Right lobe of liver (tissue), 6 donors: ENCODE measurements around the gene IL21R. TPM values are rescaled to one million over a fixed set of nuclear protein-coding genes. Genes with fewer than 3 reads are reported as not detected.

Experiments used
- ATAC-seq, 4 donors: fragments of 200-7000 bp; cut with Tn5 transposase; one replicate each; pipeline ENCODE4 v1.9.1; 2020; ENCODE audit warnings: mild to moderate bottlenecking in 4 of 4, moderate library complexity in 4 of 4
- DNase-seq, 3 donors: peaks; one replicate each; pipeline ENCODE4 v3.0.0-alpha.2; 2020
- H3K27ac ChIP-seq, 3 donors: fragments of 200-600 bp; one replicate each; pipeline ENCODE4 v1.8.0; 2022
- H3K27me3 ChIP-seq, 2 donors: fragments of 200-600 bp; one replicate each; pipeline ENCODE4 v1.8.0; 2022
- H3K36me3 ChIP-seq, 4 donors: fragments of 200-600 bp; sonication (generic) in 1 of 4; one replicate each; pipeline versions ENCODE4 v1.5.1 to v1.8.0; 2017 to 2022; ENCODE audit warnings: control low read depth in 1 of 4
- H3K4me1 ChIP-seq, 4 donors: fragments of 200-600 bp; sonication (generic) in 1 of 4; one replicate each; pipeline versions ENCODE4 v1.5.1 to v1.8.0; 2017 to 2022; ENCODE audit warnings: control low read depth in 1 of 4
- H3K4me3 ChIP-seq, 3 donors: fragments of 200-600 bp; one replicate each; pipeline ENCODE4 v1.8.0; 2022
- H3K9me3 ChIP-seq, 4 donors: fragments of 200-600 bp; sonication (generic) in 1 of 4; one replicate each; pipeline versions ENCODE4 v1.5.1 to v1.8.0; 2017 to 2022; ENCODE audit warnings: control low read depth in 1 of 4
- CTCF ChIP-seq, 4 donors: fragments of 200-600 bp in 3 of 4; fragments of 450-650 bp in 1 of 4; IDR thresholded peaks; one replicate each; pipeline versions ENCODE4 v1.5.1 to v1.8.0; 2016 to 2022; ENCODE audit warnings: antibody characterized with exemption in 4 of 4, mild to moderate bottlenecking in 2 of 4
- POLR2A ChIP-seq: fragments of 450-650 bp; IDR thresholded peaks from one replicate; pipeline ENCODE4 v1.6.1; 2017; ENCODE audit warnings: antibody characterized with exemption, mild to moderate bottlenecking
- WGBS: methylation state at CpG from one replicate; pipeline ENCODE4 v1.1.6; 2018; ENCODE audit warnings: low coverage, low lambda C conversion rate; ENCODE audit not compliant: insufficient coverage; ENCODE audit errors: missing lambda C conversion rate; 5-methylcytosine and 5-hydroxymethylcytosine counted together
- intact Hi-C, 2 donors: fragments of 100-400 bp; cut with DNase I; formaldehyde crosslinking; loops; one replicate each; pipeline versions ENCODE4 v1.11.2 to v1.14.1; 2022
- total RNA-seq, 6 experiments: library from RNA; depleted of rRNA in 2 of 6; stranded (reverse); fragments of >200 nt in 2 of 6; fragmentation: NEBNext Ultra II Directional in 3 of 6; extraction: Animal tissue kit (Norgen Biotek cat#: 25700) in 3 of 6; gene quantifications; one replicate each; pipeline versions ENCODE4 v1.1.0 to v1.2.4, GENCODE V29; 2016 to 2023
- donor health status: DM: no; HTN: yes; CAD: no.
- donor health status: DM: no; HTN: no; CAD: no.
- donor health status: DM: no; HTN: no; CAD: no.
- donor health status: DM: no; HTN: yes; CAD: no.
- donor health status: DM: no; HTN: yes; CAD: no.

The IL21R gene
- total RNA-seq, 6 experiments from 2014 or later: 0.09 to 1.3 (median 0.31) TPM

GRCh38 chr16:27445502-27446175 lies 43.7 kb downstream of the IL21R start:
- no peaks in the 10 kb centered on the region for H3K4me1 ChIP-seq
- H3K27ac ChIP-seq: no peak overlapping the region
- no peak overlapping the region for H3K4me3 ChIP-seq
- intact Hi-C loops: no loop called here
- TF ChIP-seq CTCF (IDR thresholded peaks at IDR 0.05) (no peak), POLR2A (no peak)
- H3K9me3 ChIP-seq: no peaks in the 10 kb centered on the region
- H3K36me3 ChIP-seq: no peaks in the 10 kb centered on the region
- no peaks in the 10 kb centered on the region for H3K27me3 ChIP-seq
- no peak for ATAC-seq
- peak in 2 of 3 donors; percentile 4 to 18 for DNase-seq
- 78% methylated on average over 4 of the region's 12 CpGs for WGBS

GRCh38 chr16:27446721-27447120 lies 44.7 kb downstream of the IL21R start:
- Histone ChIP-seq H3K9me3 (no peaks in the 10 kb centered on the region), H3K4me3 (no peak overlapping the region), H3K27me3 (no peaks in the 10 kb centered on the region), H3K36me3 (no peaks in the 10 kb centered on the region), H3K4me1 (no peaks in the 10 kb centered on the region), H3K27ac (no peak overlapping the region)
- DNase-seq: peak in 1 of 3 donors; percentile 55
- WGBS: 54% methylated on average over 2 of the region's 4 CpGs
- intact Hi-C loops: no loop called here
- TF ChIP-seq CTCF (IDR thresholded peaks at IDR 0.05) (no peak), POLR2A (no peak)
- peak in 3 of 4 donors; percentile 34 to 52 (median 50) for ATAC-seq

DNA sequence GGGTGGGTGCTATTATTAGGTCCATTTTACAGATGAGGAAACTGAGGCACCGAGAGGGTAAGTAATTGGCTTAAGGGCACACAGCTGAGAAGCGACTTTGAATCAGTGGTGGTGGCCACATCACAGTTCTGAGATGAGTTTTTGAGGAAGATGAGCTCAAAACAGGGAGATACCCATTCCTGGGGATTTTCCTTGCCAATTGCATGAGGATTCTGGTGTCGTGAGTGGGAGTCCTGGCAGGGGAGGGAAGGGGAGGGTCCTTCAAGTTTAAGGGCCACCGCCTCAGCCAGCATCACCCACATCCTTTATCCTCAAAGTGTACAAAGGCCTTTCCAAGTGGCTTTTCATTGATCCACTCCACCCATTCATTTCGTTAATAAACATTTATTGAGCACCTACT lies 45.3 kb downstream of the IL21R start:
- no peak overlapping the region for H3K27ac ChIP-seq
- no peaks in the 10 kb centered on the region for H3K4me1 ChIP-seq
- no peaks in the 10 kb centered on the region for H3K27me3 ChIP-seq
- no peaks in the 10 kb centered on the region for H3K9me3 ChIP-seq
- no peak overlapping the region for H3K4me3 ChIP-seq
- intact Hi-C loops: no loop called here
- DNase-seq (no peak), ATAC-seq (no peak)
- H3K36me3 ChIP-seq: no peaks in the 10 kb centered on the region
- WGBS: 58% methylated on average over 2 of the region's 5 CpGs
- no peak for TF ChIP-seq POLR2A
- TF ChIP-seq CTCF (IDR thresholded peaks at IDR 0.05): no peak

- no peak overlapping the region for H3K27ac ChIP-seq
- 70% methylated on average over 2 of the region's 19 CpGs for whole genome bisulfite sequencing
- H3K9me3 ChIP-seq: no peaks in the 10 kb centered on the region
- TF ChIP-seq POLR2A (no peak), CTCF (IDR thresholded peaks at IDR 0.05) (no peak)
- DNase-seq: no peak
- H3K27me3 ChIP-seq: no peaks in the 10 kb centered on the region
- no peak overlapping the region for H3K4me3 ChIP-seq
- no peaks in the 10 kb centered on the region for H3K36me3 ChIP-seq
- intact Hi-C loops: no loop called here
- H3K4me1 ChIP-seq: no peaks in the 10 kb centered on the region
- ATAC-seq: no peak
These were observed 46.8 kb downstream of the IL21R start for GRCh38 chr16:27448532-27449433.
